Nephron (organoid): ENCODE data around the gene NLRP1.

Source experiments
- H3K27ac Mint-ChIP-seq, 3 experiments: 2 replicates each; pipeline ENCODE4 v1.8.0; 2020; ENCODE audit warnings: mixed read lengths in 3 of 3, mild to moderate bottlenecking in 2 of 3, moderate library complexity in 1 of 3
- H3K27me3 Mint-ChIP-seq: 2 replicates; pipeline ENCODE4 v1.8.0; 2021; ENCODE audit warnings: low read depth, mild to moderate bottlenecking, moderate library complexity, mixed read lengths
- H3K36me3 Mint-ChIP-seq: 2 replicates; pipeline ENCODE4 v1.8.0; 2020; ENCODE audit warnings: low read depth, mixed read lengths
- H3K4me1 Mint-ChIP-seq: 2 replicates; pipeline ENCODE4 v1.8.0; 2020; ENCODE audit warnings: mixed read lengths
- H3K4me3 Mint-ChIP-seq, 3 experiments: 2 replicates each; pipeline ENCODE4 v1.8.0; 2020; ENCODE audit warnings: mild to moderate bottlenecking in 3 of 3, mixed read lengths in 3 of 3, moderate library complexity in 2 of 3
- H3K9me3 Mint-ChIP-seq: 2 replicates; pipeline ENCODE4 v1.8.0; 2020; ENCODE audit warnings: mixed read lengths
- CTCF ChIP-seq, 3 experiments: fragments of 200-600 bp; sonication (generic); IDR thresholded peaks; one replicate each; pipeline ENCODE4 v1.5.0; 2021; ENCODE audit warnings: antibody characterized with exemption in 3 of 3; ENCODE audit not compliant: unreplicated experiment in 3 of 3

NLRP1 gene

GRCh38 chr17:5562661-5563360 is 21.5 kb downstream of the NLRP1 start:
- Mint-ChIP-seq H3K4me1 (no peaks in the 10 kb centered on the region), H3K9me3 (peaks cover 5% of the 10 kb centered on the region), H3K36me3 (no peaks in the 10 kb centered on the region), H3K27ac (no peak overlapping the region), H3K4me3 (no peak overlapping the region), H3K27me3 (peaks cover 5% of the 10 kb centered on the region)
- no peak for TF ChIP-seq CTCF (IDR thresholded peaks at IDR 0.05; ENCODE audit: unreplicated experiment in 3 of 3)

- H3K27me3 Mint-ChIP-seq, result peaks cover 9% of the 10 kb centered on the region
- H3K27ac Mint-ChIP-seq, result no peak overlapping the region
- H3K9me3 Mint-ChIP-seq, result peaks cover 5% of the 10 kb centered on the region
- H3K4me1 Mint-ChIP-seq, result no peaks in the 10 kb centered on the region
- TF ChIP-seq CTCF (IDR thresholded peaks at IDR 0.05; ENCODE audit: unreplicated experiment in 3 of 3), result no peak
- H3K4me3 Mint-ChIP-seq, result no peak overlapping the region
- H3K36me3 Mint-ChIP-seq, result no peaks in the 10 kb centered on the region
These were observed 22.4 kb downstream of the NLRP1 start for GRCh38 chr17:5561736-5562571.

GRCh38 chr17:5560361-5560988 is 23.8 kb downstream of the NLRP1 start:
- Mint-ChIP-seq H3K27me3 (peaks cover 9% of the 10 kb centered on the region), H3K9me3 (peaks cover 5% of the 10 kb centered on the region), H3K36me3 (no peaks in the 10 kb centered on the region), H3K27ac (no peak overlapping the region), H3K4me1 (no peaks in the 10 kb centered on the region), H3K4me3 (no peak overlapping the region)
- no peak for TF ChIP-seq CTCF (IDR thresholded peaks at IDR 0.05; ENCODE audit: unreplicated experiment in 3 of 3)

GRCh38 chr17:5558815-5559785 is 25.2 kb downstream of the NLRP1 start:
- Mint-ChIP-seq H3K27ac (no peak overlapping the region), H3K36me3 (peaks cover 4% of the 10 kb centered on the region), H3K4me1 (no peaks in the 10 kb centered on the region), H3K9me3 (peaks cover 5% of the 10 kb centered on the region), H3K27me3 (peaks cover 9% of the 10 kb centered on the region), H3K4me3 (no peak overlapping the region)
- TF ChIP-seq CTCF (IDR thresholded peaks at IDR 0.05; ENCODE audit: unreplicated experiment in 3 of 3), result no peak

GRCh38 chr17:5557990-5558389 is 26.3 kb downstream of the NLRP1 start:
- no peak overlapping the region for H3K4me3 Mint-ChIP-seq
- peaks cover 4% of the 10 kb centered on the region for H3K36me3 Mint-ChIP-seq
- H3K4me1 Mint-ChIP-seq, result no peaks in the 10 kb centered on the region
- H3K9me3 Mint-ChIP-seq, result peaks cover 2% of the 10 kb centered on the region
- TF ChIP-seq CTCF (IDR thresholded peaks at IDR 0.05; ENCODE audit: unreplicated experiment in 3 of 3), result no peak
- H3K27ac Mint-ChIP-seq, result no peak overlapping the region
- H3K27me3 Mint-ChIP-seq, result peaks cover 5% of the 10 kb centered on the region
